GM23338 (cell line): ENCODE data around the gene POPDC2. TPM values are rescaled to one million over a fixed set of nuclear protein-coding genes. Genes with fewer than 3 reads are reported as not detected.
A peak's percentile ranks its signal among the peaks of the same experiment; 100 is the strongest.

Experiments used
- ATAC-seq: fragments of 200-7000 bp; cut with Tn5 transposase; 3 replicates; pipeline ENCODE4 v1.9.1; 2020
- DNase-seq: peaks from one replicate; pipeline ENCODE4 v3.0.0-alpha.2; 2015; ENCODE audit warnings: low spot score
- H2AFZ ChIP-seq: fragments of 200-600 bp; sonication (generic); 2 replicates; pipeline ENCODE4 v1.8.0; 2016; ENCODE audit warnings: antibody characterized with exemption, mild to moderate bottlenecking, moderate library complexity
- H3F3A ChIP-seq: fragments of 200-600 bp; sonication (generic); replicated peaks from 2 replicates; pipeline ENCODE4 v1.8.0; 2017; ENCODE audit warnings: antibody characterized with exemption, mixed run types, low read depth
- H3K27ac ChIP-seq: fragments of 200-600 bp; sonication (generic); 2 replicates; pipeline ENCODE4 v1.6.1; 2016; ENCODE audit warnings: low read depth
- H3K27me3 ChIP-seq: fragments of 200-600 bp; sonication (generic); 2 replicates; pipeline ENCODE4 v1.8.0; 2016; ENCODE audit warnings: mild to moderate bottlenecking, mixed run types, moderate library complexity; ENCODE audit not compliant: insufficient read depth
- H3K36me3 ChIP-seq: fragments of 200-600 bp; sonication (generic); 2 replicates; pipeline ENCODE4 v1.8.0; 2016; ENCODE audit warnings: mild to moderate bottlenecking; ENCODE audit not compliant: insufficient read depth
- H3K4me1 ChIP-seq: fragments of 200-600 bp; sonication (generic); 2 replicates; pipeline ENCODE4 v1.8.0; 2016; ENCODE audit warnings: mild to moderate bottlenecking, moderate library complexity; ENCODE audit not compliant: insufficient read depth
- H3K4me2 ChIP-seq: fragments of 200-600 bp; sonication (generic); 2 replicates; pipeline ENCODE4 v1.7.1; 2017; ENCODE audit warnings: mixed run types
- H3K4me3 ChIP-seq: fragments of 200-600 bp; sonication (generic); 2 replicates; pipeline ENCODE4 v1.6.1; 2016; ENCODE audit warnings: mixed run types
- H3K79me2 ChIP-seq: fragments of 200-600 bp; sonication (generic); replicated peaks from 2 replicates; pipeline ENCODE4 v1.8.0; 2017; ENCODE audit warnings: mild to moderate bottlenecking; ENCODE audit not compliant: insufficient read depth
- H3K9me2 ChIP-seq: fragments of 200-600 bp; sonication (generic); 2 replicates; pipeline ENCODE4 v1.8.0; 2017; ENCODE audit not compliant: insufficient read depth
- H4K20me1 ChIP-seq: fragments of 200-600 bp; sonication (generic); replicated peaks from 2 replicates; pipeline ENCODE4 v1.8.0; 2017; ENCODE audit warnings: mild to moderate bottlenecking; ENCODE audit not compliant: insufficient read depth
- H3K27ac Mint-ChIP-seq: 2 replicates; pipeline ENCODE4 v1.8.0; 2020; ENCODE audit warnings: inconsistent platforms, mild to moderate bottlenecking, moderate library complexity, mixed read lengths
- H3K27me3 Mint-ChIP-seq: 3 replicates; pipeline ENCODE4 v1.8.0; 2022; ENCODE audit warnings: low read depth, mild to moderate bottlenecking, moderate library complexity, mixed read lengths, inconsistent platforms; ENCODE audit not compliant: insufficient read depth, poor library complexity
- H3K36me3 Mint-ChIP-seq: 3 replicates; pipeline ENCODE4 v1.8.0; 2021; ENCODE audit warnings: low read depth, mild to moderate bottlenecking, inconsistent platforms, moderate library complexity, mixed read lengths
- H3K4me1 Mint-ChIP-seq: 3 replicates; pipeline ENCODE4 v1.8.0; 2020; ENCODE audit warnings: mild to moderate bottlenecking, inconsistent platforms, mixed read lengths
- H3K4me3 Mint-ChIP-seq: 3 replicates; pipeline ENCODE4 v1.8.0; 2021; ENCODE audit warnings: moderate library complexity, mild to moderate bottlenecking, inconsistent platforms, mixed read lengths
- H3K9me3 Mint-ChIP-seq: 3 replicates; pipeline ENCODE4 v1.8.0; 2020; ENCODE audit warnings: moderate library complexity, mild to moderate bottlenecking, inconsistent platforms, mixed read lengths
- CREB1 ChIP-seq: fragments of 250-450 bp; sonication (Bioruptor Pico); IDR thresholded peaks from 2 replicates; pipeline ENCODE4 v1.5.0; 2020; ENCODE audit warnings: low read depth, mild to moderate bottlenecking, moderate library complexity
- CTCF ChIP-seq, 2 experiments: fragments of 200-600 bp in 1 of 2; sonication (generic) in 1 of 2; conservative IDR thresholded peaks; 2 replicates each; pipeline versions ENCODE4 v1.5.1 to v1.6.1; 2016 to 2017; ENCODE audit warnings: antibody characterized with exemption in 2 of 2, low read depth in 2 of 2, mild to moderate bottlenecking in 2 of 2, moderate library complexity in 1 of 2
- ETS1 ChIP-seq: IDR thresholded peaks from 2 replicates; pipeline ENCODE4 v1.6.1; 2016; ENCODE audit warnings: antibody characterized with exemption
- EZH2 ChIP-seq: fragments of 200-600 bp; sonication (generic); IDR thresholded peaks from one replicate; pipeline ENCODE4 v1.8.0; 2017; ENCODE audit warnings: antibody characterized with exemption, mild to moderate bottlenecking, low read depth; ENCODE audit not compliant: unreplicated experiment
- EZH2phosphoT487 ChIP-seq: fragments of 200-600 bp; sonication (generic); IDR thresholded peaks from one replicate; pipeline ENCODE4 v1.8.1; 2018; ENCODE audit warnings: antibody characterized with exemption; ENCODE audit not compliant: unreplicated experiment
- JUNB ChIP-seq: IDR thresholded peaks from one replicate; pipeline ENCODE4 v1.6.1; 2016; ENCODE audit warnings: antibody characterized with exemption; ENCODE audit not compliant: unreplicated experiment
- NANOG ChIP-seq: IDR thresholded peaks from 2 replicates; pipeline ENCODE4 v1.6.1; 2016; ENCODE audit warnings: antibody characterized with exemption, borderline replicate concordance
- POLR2AphosphoS5 ChIP-seq: IDR thresholded peaks from 2 replicates; pipeline ENCODE4 v1.6.1; 2016; ENCODE audit warnings: antibody characterized with exemption, low read depth
- STAT1 ChIP-seq: IDR thresholded peaks from one replicate; pipeline ENCODE4 v1.6.1; 2016; ENCODE audit warnings: antibody characterized with exemption; ENCODE audit not compliant: unreplicated experiment
- ZNF114 ChIP-seq: fragments of 250-450 bp; sonication (Bioruptor Pico); IDR thresholded peaks from 2 replicates; pipeline ENCODE4 v1.5.0; 2020; ENCODE audit warnings: mild to moderate bottlenecking, moderate library complexity
- ZNF462 ChIP-seq: fragments of 250-450 bp; sonication (Bioruptor Pico); IDR thresholded peaks from 2 replicates; pipeline ENCODE4 v1.5.0; 2020; ENCODE audit warnings: mild to moderate bottlenecking, moderate library complexity
- polyA plus RNA-seq: library from polyadenylated mRNA; unstranded; fragments of >200 nt; fragmentation: Nextera tagmentation; extraction: Ambion mirVana; gene quantifications from 2 replicates; pipeline ENCODE4 v1.2.1, GENCODE V29; 2016
- total RNA-seq: library from RNA; depleted of rRNA; stranded (reverse); fragments of >200 nt; shearing (Covaris generic); gene quantifications from 2 replicates; pipeline ENCODE4 v1.2.3, GENCODE V29; 2014

The POPDC2 gene
- total and polyA plus RNA-seq, 2 experiments from 2014 or later, result 0.36 TPM; not detected in 1

GRCh38 chr3:119681279-119681678, 20.9 kb upstream of the POPDC2 start:
- Histone ChIP-seq H3K4me1 (peaks cover 1% of the 10 kb centered on the region; the same call in 1 of the 2 replicates), H2AFZ (no peak overlapping the region), H3K27me3 (no peaks in the 10 kb centered on the region), H3F3A (no peaks in the 10 kb centered on the region), H3K27ac (no peak overlapping the region), H4K20me1 (no peaks in the 10 kb centered on the region), H3K4me2 (no peak overlapping the region), H3K9me2 (no peaks in the 10 kb centered on the region), H3K4me3 (no peak overlapping the region), H3K79me2 (peaks cover 4% of the 10 kb centered on the region), H3K36me3 (no peaks in the 10 kb centered on the region)
- H3K27ac Mint-ChIP-seq, result no peak overlapping the region
- ATAC-seq (peak; percentile 6; the same call in 1 of the 3 replicates), DNase-seq (peak; percentile 53)
- TF ChIP-seq CTCF (conservative IDR thresholded peaks at IDR 0.05; ENCODE audit: low read depth in 2 of 2) (peak; percentile 56 to 67), EZH2 (no peak)
- H3K4me1 Mint-ChIP-seq, result peaks cover 7% of the 10 kb centered on the region; the same call in 1 of the 3 replicates
- H3K36me3 Mint-ChIP-seq, result no peaks in the 10 kb centered on the region
- no peak overlapping the region for H3K4me3 Mint-ChIP-seq
- peaks cover 8% of the 10 kb centered on the region for H3K27me3 Mint-ChIP-seq
- peaks cover 6% of the 10 kb centered on the region; the same call in 1 of the 3 replicates for H3K9me3 Mint-ChIP-seq

GRCh38 chr3:119679874-119680273, 19.5 kb upstream of the POPDC2 start:
- Histone ChIP-seq H3K9me2 (no peaks in the 10 kb centered on the region), H3K79me2 (peaks cover 17% of the 10 kb centered on the region), H3K4me3 (no peak overlapping the region), H3K27ac (no peak overlapping the region), H4K20me1 (no peaks in the 10 kb centered on the region), H3K4me1 (peaks cover 6% of the 10 kb centered on the region; the same call in 1 of the 2 replicates), H2AFZ (no peak overlapping the region), H3K27me3 (no peaks in the 10 kb centered on the region), H3F3A (no peaks in the 10 kb centered on the region), H3K4me2 (no peak overlapping the region), H3K36me3 (no peaks in the 10 kb centered on the region)
- ATAC-seq, result no peak
- Mint-ChIP-seq H3K9me3 (no peaks in the 10 kb centered on the region), H3K27ac (no peak overlapping the region), H3K4me1 (peaks cover 15% of the 10 kb centered on the region; the same call in 1 of the 3 replicates), H3K27me3 (peaks cover 8% of the 10 kb centered on the region), H3K36me3 (peaks cover 4% of the 10 kb centered on the region; the same call in 2 of the 3 replicates), H3K4me3 (no peak overlapping the region)
- DNase-seq, result no peak
- no peak for TF ChIP-seq CTCF (conservative IDR thresholded peaks at IDR 0.05; ENCODE audit: low read depth in 2 of 2)
- TF ChIP-seq NANOG, result no peak
- TF ChIP-seq STAT1, result no peak
- TF ChIP-seq EZH2phosphoT487, result no peak
- no peak for TF ChIP-seq ZNF114 (CRISPR knock-in tag)
- no peak for TF ChIP-seq POLR2AphosphoS5
- no peak for TF ChIP-seq JUNB
- no peak for TF ChIP-seq ZNF462
- TF ChIP-seq EZH2, result no peak
- no peak for TF ChIP-seq CREB1 (CRISPR knock-in tag)
- TF ChIP-seq ETS1, result no peak
